K562 (cell line): ENCODE data around the gene HCRT.

ENCODE experiments used
- ATF2 ChIP-seq: sonication (generic); formaldehyde crosslinking; IDR thresholded peaks from 2 replicates; pipeline ENCODE4 v1.8.1; 2022; ENCODE audit warnings: missing genetic modification reagents
- CBX1 ChIP-seq: sonication (generic); IDR thresholded peaks from 2 replicates; pipeline ENCODE4 v1.6.1; 2016; ENCODE audit warnings: antibody characterized with exemption, low read depth, mild to moderate bottlenecking
- COPS2 ChIP-seq: fragments of 450-650 bp; conservative IDR thresholded peaks from 2 replicates; pipeline ENCODE4 v1.6.1; 2016; ENCODE audit warnings: mild to moderate bottlenecking, moderate library complexity
- CTCF ChIP-seq, 3 experiments: IDR thresholded peaks in 2 of 3; conservative IDR thresholded peaks in 1 of 3; 2 replicates each; pipeline ENCODE4 v1.5.1; 2011 to 2012; ENCODE audit warnings: low read length in 3 of 3, mild to moderate bottlenecking in 3 of 3, control low read depth in 2 of 3, improper control_type of control experiment in 1 of 3, inconsistent platforms in 1 of 3, low read depth in 1 of 3, mixed read lengths in 1 of 3, moderate library complexity in 1 of 3; ENCODE audit not compliant: insufficient read depth in 2 of 3
- EP300 ChIP-seq: IDR thresholded peaks from 2 replicates; pipeline ENCODE4 v1.6.1; 2012; ENCODE audit warnings: low read length, improper control_type of control experiment
- EZH2 ChIP-seq: IDR thresholded peaks from 2 replicates; pipeline ENCODE4 v1.6.1; 2012; ENCODE audit warnings: low read depth, mild to moderate bottlenecking, inconsistent platforms, low read length, borderline replicate concordance
- HNRNPL ChIP-seq: fragments of 200-400 bp; formaldehyde crosslinking; IDR thresholded peaks from 2 replicates; pipeline ENCODE4 v1.6.1; 2017; ENCODE audit warnings: low read depth, mild to moderate bottlenecking, low read length
- NFE2 ChIP-seq: IDR thresholded peaks from 2 replicates; pipeline ENCODE4 v1.6.1; 2014; ENCODE audit warnings: antibody characterized with exemption, low read depth
- POLR2A ChIP-seq: fragments of 450-650 bp; conservative IDR thresholded peaks from 2 replicates; pipeline ENCODE4 v1.6.1; 2016
- POLR2AphosphoS5 ChIP-seq: IDR thresholded peaks from 2 replicates; pipeline ENCODE4 v1.6.1; 2011; ENCODE audit warnings: mild to moderate bottlenecking, low read depth, low read length, moderate library complexity; ENCODE audit not compliant: control insufficient read depth, insufficient read depth
- RB1 ChIP-seq: fragments of 450-650 bp; IDR thresholded peaks from 2 replicates; pipeline ENCODE4 v1.6.1; 2017; ENCODE audit warnings: low read depth, mild to moderate bottlenecking
- RCOR1 ChIP-seq, 2 experiments: IDR thresholded peaks; 2 replicates each; pipeline ENCODE4 v1.6.1; 2012; ENCODE audit warnings: low read depth in 2 of 2, low read length in 2 of 2, borderline replicate concordance in 1 of 2, improper control_type of control experiment in 1 of 2
- SREBF1 ChIP-seq: fragments of 150-350 bp; IDR thresholded peaks from 2 replicates; pipeline ENCODE4 v1.6.1; 2014; ENCODE audit warnings: antibody characterized with exemption, low read depth, low read length, borderline replicate concordance
- ZNF3 ChIP-seq: fragments of 250-450 bp; sonication (Bioruptor Pico); IDR thresholded peaks from 2 replicates; pipeline ENCODE4 v1.5.0; 2021; ENCODE audit warnings: mild to moderate bottlenecking, moderate library complexity

DNA sequence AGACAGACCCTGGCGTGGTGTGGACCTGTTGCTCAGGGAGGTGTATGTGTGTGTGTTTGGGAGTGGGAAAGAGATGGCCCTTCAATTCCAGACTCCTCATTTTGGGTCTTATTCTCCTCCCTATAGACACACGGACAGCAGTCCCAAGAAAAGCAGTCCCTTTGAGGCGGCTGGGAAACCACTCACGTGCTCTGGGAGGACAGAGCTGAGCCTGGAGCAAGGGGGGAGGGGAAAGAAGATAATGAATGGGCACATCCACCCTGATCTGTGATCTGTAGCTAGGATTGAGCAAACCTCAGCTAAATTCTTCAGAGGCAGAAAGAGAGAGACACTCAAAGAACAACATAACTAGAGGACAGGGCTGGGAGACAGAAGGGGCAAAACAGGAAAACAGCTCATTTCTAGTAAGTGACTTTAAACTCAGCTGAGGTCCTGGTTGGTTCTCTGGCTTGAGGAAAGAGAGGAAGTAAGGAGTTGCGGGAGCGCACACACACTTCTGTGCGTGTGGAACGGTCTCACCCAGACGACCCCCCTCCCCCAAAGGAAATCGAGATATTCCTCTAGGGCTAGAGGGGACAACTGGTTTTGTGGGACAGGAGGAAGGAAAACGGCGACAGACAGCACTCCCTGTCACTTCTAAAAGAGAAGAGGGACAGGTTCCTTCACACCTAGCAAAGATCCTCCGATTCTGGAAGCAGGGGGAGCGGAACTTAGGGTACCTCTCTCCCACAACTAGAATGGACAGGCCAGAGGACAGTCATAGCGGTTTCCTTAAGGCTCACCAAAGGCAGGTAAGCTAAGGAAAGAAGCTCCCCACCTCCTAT is 31.1 kb downstream of the HCRT start:
- no peak for TF ChIP-seq RB1
- TF ChIP-seq CTCF (IDR thresholded peaks at IDR 0.05 in 2 of 3, conservative IDR thresholded peaks at IDR 0.05 in 1 of 3; ENCODE audit: insufficient read depth in 2 of 3, low read depth in 1 of 3, low read length in 3 of 3) = no peak
- no peak for TF ChIP-seq POLR2A
- TF ChIP-seq EZH2 = no peak
- no peak for TF ChIP-seq CBX1
- TF ChIP-seq ZNF3 (CRISPR knock-in tag) = no peak
- TF ChIP-seq RCOR1 (IDR thresholded peaks at IDR 0.05; ENCODE audit: borderline replicate concordance in 1 of 2, low read depth in 2 of 2, low read length in 2 of 2) = no peak
- TF ChIP-seq POLR2AphosphoS5 = no peak
- no peak for TF ChIP-seq COPS2
- TF ChIP-seq NFE2 = no peak
- no peak for TF ChIP-seq ATF2
- no peak for TF ChIP-seq EP300
- no peak for TF ChIP-seq HNRNPL
- no peak for TF ChIP-seq SREBF1
